ENCODE results near the gene C4orf50. TPM values are rescaled to one million over a fixed set of nuclear protein-coding genes. Genes with fewer than 3 reads are reported as not detected.

The C4orf50 gene
- total and polyA plus RNA-seq, 2 of the 13 experiments (the other 11 are each of a cell fraction or from before 2014, with no cell fraction given), result not detected

DNA sequence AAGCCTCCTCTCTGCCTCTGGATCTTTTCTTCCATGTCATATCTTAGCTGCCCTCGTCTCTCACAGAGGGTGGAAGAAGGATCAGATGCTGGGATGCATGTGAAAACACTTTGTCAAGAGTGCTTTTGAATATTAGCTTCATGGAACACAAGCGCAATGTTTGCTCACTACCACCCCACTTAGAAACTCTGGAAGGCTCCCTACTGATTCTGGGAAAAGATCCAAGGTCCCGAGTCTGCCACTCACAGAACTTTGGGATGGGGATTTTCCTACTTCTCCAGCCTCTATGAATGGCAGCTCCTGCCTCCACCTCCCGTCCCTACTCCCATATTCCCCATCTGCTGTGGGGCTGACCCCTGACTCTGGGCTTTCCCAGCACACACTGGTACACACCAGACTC lies 85.1 kb downstream of the C4orf50 start:
- Histone ChIP-seq H3K4me3 (replicated peaks in 1 of 3; ENCODE audit: insufficient read depth in 1 of 3, low read depth in 2 of 3, low read length in 3 of 3) (no peak overlapping the region), H3K4me1 (ENCODE audit: insufficient read depth, low read length) (no peaks in the 10 kb centered on the region), H3K9me3 (ENCODE audit: low read length) (no peaks in the 10 kb centered on the region), H3K9ac (ENCODE audit: insufficient read depth, low read depth, low read length) (no peak overlapping the region), H3K79me2 (ENCODE audit: insufficient read depth, low read length) (no peaks in the 10 kb centered on the region), H3K4me2 (ENCODE audit: low read depth, low read length) (no peak overlapping the region), H3K27ac (ENCODE audit: extremely low read length, insufficient read depth, low read length) (no peak overlapping the region), H2AFZ (ENCODE audit: low read length) (no peak overlapping the region), H3K36me3 (replicated peaks in 1 of 2; ENCODE audit: control insufficient read depth in 1 of 2, insufficient read depth in 2 of 2, low read length in 2 of 2) (no peaks in the 10 kb centered on the region), H3K27me3 (ENCODE audit: control insufficient read depth in 1 of 2, insufficient read depth in 2 of 2, low read length in 2 of 2) (peaks cover 4 to 37% of the 10 kb centered on the region in 2 experiments; a peak in 4 of 5 replicates), H4K20me1 (ENCODE audit: insufficient read depth, low read length) (no peaks in the 10 kb centered on the region)
- TF ChIP-seq ZNF816 (CRISPR knock-in tag; IDR thresholded peaks at IDR 0.05; ENCODE audit: borderline replicate concordance), result no peak
- TF ChIP-seq, protein P1, sequence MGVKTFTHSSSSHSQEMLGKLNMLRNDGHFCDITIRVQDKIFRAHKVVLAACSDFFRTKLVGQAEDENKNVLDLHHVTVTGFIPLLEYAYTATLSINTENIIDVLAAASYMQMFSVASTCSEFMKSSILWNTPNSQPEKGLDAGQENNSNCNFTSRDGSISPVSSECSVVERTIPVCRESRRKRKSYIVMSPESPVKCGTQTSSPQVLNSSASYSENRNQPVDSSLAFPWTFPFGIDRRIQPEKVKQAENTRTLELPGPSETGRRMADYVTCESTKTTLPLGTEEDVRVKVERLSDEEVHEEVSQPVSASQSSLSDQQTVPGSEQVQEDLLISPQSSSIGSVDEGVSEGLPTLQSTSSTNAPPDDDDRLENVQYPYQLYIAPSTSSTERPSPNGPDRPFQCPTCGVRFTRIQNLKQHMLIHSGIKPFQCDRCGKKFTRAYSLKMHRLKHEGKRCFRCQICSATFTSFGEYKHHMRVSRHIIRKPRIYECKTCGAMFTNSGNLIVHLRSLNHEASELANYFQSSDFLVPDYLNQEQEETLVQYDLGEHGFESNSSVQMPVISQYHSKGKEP (CRISPR knock-in tag; IDR thresholded peaks at IDR 0.05), result no peak
- no peak for TF ChIP-seq HCFC1 (IDR thresholded peaks at IDR 0.05; ENCODE audit: low read depth, low read length)
- TF ChIP-seq ZNF878 (CRISPR knock-in tag; IDR thresholded peaks at IDR 0.05), result no peak
- TF ChIP-seq ZFX (CRISPR knock-in tag; IDR thresholded peaks at IDR 0.05; ENCODE audit: low read depth), result no peak
- TF ChIP-seq, protein P2, sequence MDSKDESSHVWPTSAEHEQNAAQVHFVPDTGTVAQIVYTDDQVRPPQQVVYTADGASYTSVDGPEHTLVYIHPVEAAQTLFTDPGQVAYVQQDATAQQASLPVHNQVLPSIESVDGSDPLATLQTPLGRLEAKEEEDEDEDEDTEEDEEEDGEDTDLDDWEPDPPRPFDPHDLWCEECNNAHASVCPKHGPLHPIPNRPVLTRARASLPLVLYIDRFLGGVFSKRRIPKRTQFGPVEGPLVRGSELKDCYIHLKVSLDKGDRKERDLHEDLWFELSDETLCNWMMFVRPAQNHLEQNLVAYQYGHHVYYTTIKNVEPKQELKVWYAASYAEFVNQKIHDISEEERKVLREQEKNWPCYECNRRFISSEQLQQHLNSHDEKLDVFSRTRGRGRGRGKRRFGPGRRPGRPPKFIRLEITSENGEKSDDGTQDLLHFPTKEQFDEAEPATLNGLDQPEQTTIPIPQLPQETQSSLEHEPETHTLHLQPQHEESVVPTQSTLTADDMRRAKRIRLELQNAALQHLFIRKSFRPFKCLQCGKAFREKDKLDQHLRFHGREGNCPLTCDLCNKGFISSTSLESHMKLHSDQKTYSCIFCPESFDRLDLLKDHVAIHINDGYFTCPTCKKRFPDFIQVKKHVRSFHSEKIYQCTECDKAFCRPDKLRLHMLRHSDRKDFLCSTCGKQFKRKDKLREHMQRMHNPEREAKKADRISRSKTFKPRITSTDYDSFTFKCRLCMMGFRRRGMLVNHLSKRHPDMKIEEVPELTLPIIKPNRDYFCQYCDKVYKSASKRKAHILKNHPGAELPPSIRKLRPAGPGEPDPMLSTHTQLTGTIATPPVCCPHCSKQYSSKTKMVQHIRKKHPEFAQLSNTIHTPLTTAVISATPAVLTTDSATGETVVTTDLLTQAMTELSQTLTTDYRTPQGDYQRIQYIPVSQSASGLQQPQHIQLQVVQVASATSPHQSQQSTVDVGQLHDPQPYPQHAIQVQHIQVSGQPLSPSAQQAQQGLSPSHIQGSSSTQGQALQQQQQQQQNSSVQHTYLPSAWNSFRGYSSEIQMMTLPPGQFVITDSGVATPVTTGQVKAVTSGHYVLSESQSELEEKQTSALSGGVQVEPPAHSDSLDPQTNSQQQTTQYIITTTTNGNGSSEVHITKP (CRISPR knock-in tag; IDR thresholded peaks at IDR 0.05; ENCODE audit: low read depth), result no peak
- TF ChIP-seq ZNF263 (CRISPR knock-in tag; IDR thresholded peaks at IDR 0.05), result no peak
- TF ChIP-seq ZNF160 (CRISPR knock-in tag; IDR thresholded peaks at IDR 0.05), result no peak
- CTCF ChIA-PET (ENCODE audit: low intra/inter-chr PET ratio, low total read pairs), result no interaction called here
- no TSS peak for BruUV-seq (replicated peaks)
- intact Hi-C loops (cut with micrococcal nuclease; ENCODE audit: unreplicated experiment), result no loop called here
- in situ Hi-C loops (cut with HindIII; ENCODE audit: extremely low pct_ligation_motif_present, low pct_unique_long_range_greater_than_20kb), result no loop called here
- WGBS (ENCODE audit: low lambda C conversion rate), result 4% methylated on average over 3 of the region's 4 CpGs
- DNase-seq (ENCODE audit: low spot score), result no peak
- POLR2A ChIA-PET, result no interaction called here
- no peak for FAIRE-seq
- ATAC-seq, result no peak

Measured in HepG2 (cell line).